ENCODE data around the gene SULF2.

Gene SULF2

DNA sequence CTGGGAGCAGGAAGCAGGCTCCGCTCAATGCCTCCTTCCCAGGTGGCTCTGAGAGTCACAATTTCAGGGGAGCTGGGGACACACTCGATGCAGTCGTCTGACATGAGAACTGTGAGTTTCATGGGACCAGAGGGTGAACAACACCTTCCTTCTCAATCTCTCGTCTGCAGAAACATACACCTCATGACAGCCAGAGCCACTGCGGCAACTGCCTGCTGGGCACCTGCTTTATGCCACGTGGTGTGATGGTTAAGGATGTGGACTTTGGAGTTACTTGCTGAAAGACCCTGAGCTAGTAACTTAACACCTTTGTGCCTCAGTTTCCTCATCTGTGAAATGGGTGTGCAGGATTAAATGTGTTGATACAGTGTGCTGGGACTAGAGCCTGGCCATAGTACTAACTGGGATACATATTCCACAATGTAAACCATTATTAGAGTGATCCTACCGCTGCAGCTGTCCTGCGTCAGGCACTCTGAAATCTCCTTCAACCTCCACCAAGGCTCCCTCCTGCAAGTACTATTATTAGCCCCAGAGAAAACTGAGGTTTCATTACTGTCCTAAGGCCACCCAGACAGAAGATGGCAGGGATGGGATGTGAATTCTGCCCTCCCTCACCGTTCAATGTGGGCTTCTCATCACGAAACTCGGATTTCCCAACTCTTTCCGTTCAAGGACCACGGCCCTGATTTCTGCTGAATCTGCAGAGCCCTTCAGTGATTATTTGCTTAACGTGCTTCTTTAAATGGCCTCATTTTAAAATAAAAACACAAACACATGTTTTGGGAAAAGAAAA lies 24.4 kb downstream of the SULF2 start:
- DNase-seq: no peak

GRCh38 chr20:47758517-47759450 lies 26.5 kb downstream of the SULF2 start:
- DNase-seq: no peak

DNA sequence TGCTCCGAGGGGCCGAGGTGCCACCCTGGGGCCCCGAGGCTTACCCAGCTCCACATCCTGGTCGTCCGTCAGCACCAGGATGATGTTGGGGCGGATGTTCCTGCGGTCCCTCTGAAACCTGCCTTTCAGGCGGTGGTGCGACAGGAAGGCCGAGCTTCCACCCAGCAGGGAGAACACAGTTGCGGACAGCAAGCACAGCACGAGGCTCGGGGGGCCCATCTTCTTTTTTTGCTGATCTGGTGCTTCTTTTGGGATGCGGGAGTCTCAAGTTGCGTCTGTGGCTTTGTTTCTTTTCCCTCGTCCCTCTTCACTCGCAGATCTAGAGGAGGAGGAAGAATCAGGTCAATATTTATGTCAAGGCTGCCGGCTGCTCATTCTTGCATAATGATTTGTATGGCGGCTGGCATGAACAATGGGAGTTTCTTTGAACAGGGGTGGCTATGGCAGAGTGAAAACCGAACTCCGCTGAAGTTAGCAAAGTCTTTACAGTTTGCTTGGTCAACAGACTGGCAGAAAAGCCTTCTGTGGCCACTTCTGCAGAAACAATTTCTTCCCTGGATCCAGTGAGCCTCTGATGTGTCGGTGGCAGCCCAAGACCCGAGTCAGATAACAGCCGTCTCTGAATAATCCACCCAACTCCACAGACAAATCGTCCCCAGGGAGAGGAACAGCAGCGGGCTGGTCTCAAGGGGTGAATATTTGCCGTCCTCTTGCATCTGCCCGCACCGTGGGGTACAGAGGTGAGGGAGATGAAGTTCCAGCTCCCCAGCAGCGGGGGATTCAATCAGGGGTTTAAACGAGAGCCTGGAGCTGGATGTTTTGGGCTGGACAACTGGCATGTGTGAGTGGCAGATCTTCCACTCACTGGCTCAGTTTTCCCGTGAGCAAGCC lies 27.9 kb downstream of the SULF2 start:
- DNase-seq: no peak

DNA sequence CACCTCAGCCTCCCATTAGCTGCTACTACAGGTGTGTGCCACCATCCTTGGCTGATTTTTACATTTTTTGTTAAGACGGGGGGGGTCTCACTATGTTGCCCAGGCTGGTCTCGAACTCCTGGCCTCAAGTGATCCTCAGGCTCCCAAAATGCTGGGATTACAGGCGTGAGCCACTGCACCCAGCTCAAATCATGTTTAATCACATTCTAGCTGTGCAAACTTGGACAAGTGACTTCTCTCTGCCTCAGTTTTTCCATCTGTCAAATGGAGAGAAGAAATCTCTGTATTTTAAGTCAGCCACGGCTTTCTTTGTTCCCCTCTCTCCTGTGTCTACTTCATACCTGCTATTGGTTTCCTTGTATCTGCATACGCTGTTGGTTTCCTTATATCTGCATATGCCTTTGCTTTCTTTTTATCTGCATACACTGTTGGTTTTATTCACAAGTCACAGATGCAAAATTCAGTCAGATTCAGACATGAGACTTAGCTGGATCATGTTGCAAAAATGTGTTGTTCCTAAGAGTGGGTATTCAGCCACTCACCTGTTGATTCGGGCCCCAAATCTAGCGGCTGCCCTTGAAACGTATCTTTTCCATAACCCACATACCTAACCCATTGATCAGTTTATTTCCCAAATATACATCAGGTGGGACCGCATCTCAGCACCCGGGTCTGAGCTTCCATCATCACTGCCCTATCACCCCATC lies 30.2 kb downstream of the SULF2 start:
- DNase-seq: no peak

DNA sequence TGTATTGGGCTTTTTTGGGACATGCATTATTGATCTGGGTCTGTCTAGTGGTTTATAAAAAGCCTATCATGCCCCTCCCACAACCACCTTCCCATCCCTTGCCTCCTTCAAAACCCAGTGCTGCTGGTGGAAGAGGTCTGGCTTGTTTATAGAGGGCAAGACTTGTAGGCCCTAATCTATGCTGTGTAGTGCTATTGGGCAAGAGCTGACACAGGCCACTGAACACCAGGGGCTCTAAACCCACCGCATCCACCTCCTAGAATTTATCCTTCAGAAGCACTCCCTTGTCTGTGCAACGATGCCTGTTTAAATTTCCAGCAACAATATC lies 30.9 kb downstream of the SULF2 start:
- no peak for DNase-seq

DNA sequence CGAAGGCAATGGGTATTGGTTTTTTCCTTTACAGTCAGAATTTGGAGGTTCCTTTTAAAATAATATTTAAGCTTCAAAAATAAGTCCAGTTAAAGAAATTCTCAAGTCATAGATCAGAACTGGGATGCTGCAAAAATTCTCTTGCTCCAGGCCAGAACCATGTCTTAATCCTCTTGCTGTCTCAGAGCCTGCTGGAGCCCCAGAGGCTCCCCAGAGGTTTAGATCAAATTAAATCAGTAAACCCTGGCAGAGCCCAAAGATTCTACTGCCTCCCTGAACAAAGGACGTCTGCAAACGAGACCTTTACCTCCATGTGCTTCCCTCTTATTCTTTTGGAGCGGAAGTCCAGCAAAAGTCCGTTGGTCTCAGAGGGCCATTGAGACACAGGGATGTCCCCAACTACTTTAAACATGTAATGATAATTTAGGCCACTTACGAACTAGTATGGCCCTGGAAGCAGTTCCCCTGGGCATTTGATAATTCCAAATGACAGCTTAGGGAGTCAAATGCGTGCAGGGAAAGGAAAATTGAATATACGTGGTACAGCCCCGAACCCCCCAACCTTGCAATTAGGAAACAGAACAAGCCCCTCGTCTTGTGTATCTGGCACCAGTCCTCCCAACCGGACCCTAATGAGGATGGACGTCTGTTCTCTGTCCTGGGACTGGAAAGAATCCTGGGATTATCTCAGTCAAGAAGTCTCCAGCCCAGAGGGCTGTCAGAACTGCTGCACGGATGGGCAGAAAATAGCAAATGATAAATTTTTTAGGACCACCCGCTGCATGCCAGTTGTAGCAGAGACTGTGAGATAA lies 31.5 kb downstream of the SULF2 start:
- no peak for DNase-seq

DNA sequence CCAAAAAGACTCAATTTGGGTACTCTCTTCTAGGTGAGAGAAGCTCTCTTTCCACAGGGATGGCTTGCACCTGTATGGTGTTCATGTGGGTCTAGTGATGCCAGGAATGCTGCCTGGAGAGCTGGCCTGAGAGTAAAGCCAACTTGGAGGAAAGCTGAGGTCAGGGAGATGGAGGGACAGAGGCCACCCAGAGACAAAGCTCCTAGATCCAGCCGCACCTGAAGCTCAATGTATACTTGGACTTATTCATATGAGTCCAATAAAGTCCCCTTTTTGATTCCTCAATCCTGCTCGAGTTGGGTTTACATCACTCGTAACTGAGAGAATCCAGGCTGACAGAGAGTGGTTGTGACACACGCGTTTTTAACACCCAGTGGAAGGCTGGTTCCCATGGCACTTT lies 33.8 kb downstream of the SULF2 start:
- no peak for DNase-seq

DNA sequence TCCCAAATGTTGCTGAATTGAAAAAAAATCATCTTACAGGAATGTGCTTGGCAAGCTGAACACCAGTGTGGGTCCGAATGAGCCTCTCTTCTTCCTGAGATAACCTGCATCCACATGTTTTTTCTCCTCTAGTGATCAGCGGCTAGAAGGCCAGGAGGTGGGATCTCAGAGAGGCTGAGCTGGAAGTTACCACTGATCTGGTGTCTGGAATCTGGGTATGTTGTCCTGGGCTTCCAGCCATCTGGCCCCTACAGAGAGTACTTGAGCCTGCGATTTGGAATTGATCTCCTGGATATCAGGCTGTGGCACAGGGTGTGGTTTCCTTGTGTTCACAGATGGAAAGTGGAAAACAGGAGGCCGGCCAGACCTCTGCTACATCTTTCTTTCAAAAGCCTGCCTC lies 35.9 kb downstream of the SULF2 start:
- DNase-seq: no peak

DNA sequence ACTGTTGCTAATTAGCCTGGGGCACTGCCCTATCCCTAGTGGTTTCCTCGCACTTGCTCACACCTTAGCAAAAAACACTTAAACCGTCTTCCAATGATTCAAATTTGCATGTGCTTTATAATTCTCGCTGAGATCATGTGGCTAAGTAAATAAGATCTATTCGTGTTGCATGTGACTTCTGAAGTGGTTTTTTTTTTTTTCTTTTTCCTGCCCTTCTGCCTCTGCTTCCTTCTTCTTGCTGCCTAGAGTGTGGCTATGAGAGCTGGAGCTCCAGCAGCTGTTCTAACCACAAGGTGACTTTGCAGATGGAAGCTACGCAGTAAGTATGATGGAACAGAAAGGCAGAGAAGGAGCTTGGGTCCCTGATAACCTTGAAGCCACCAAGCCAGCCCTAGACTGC lies 36.5 kb downstream of the SULF2 start:
- DNase-seq: no peak

DNA sequence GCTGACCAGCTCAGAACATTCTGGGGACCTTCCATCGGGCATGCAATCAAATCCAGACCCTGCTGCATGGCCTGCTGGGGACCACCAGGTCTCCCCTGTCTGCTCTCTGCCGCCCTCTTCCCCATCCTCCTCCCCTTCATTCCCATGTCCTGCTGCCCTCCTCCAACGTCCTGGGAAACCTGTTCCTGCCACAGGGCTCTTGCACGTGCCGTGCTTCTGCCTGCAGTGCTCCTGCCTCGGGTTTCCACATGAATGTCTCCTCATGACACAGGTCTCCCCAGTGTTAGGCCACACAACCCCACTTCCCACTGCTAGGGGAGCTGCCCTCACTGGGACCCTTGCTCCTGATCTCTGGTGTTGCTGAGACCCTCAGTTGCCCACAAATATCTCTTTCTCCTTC lies 37.2 kb downstream of the SULF2 start:
- DNase-seq: no peak

GRCh38 chr20:47747669-47748031 lies 37.6 kb downstream of the SULF2 start:
- no peak for DNase-seq

- DNase-seq: no peak
Measured at GRCh38 chr20:47744803-47745202, 40.5 kb downstream of the SULF2 start.

GRCh38 chr20:47743671-47744070 lies 41.6 kb downstream of the SULF2 start:
- DNase-seq: no peak

DNA sequence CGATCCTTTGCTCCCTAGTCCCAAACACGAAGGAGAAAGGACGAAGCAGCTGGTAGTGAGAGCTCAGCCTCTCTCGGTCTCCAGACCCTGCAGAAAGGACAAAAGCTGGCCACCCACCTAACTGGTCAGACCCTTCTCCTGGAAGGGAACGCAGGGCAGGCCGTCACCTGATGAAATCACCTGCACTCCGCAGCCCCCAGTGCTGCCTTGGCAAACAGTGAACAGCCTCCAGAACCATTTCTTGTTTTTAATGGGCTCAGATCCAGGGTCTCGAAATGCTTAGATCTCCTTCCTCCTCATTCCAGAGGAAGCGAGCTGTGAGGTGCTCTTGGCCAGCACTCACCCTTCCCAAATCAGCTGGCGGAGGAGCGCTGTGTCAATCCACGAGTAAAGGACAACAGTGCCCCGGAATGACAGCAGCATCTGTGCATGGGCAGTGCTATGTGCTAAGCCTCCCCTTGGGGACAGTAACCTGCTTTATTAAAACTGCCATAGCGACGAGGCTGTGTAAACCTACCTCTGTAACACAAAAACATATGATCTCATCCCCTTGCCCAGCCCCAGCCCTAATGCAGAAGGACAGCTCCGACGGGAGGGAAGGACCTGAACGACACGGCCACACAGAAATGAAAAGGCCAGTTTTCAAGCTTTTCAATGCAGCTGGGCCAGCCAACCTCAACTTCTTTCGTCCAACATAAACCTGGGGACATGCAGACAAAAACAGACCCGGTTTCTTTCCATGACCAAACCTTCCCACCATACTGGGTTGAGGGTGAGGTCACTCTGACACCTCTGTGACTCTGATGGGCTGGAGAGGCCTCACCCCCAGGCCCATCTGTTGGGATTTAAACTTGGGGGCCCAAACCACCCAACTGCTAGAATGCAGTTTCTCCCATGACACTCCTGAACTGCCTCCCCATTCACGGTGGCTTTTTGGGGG lies 43.3 kb downstream of the SULF2 start:
- DNase-seq: no peak

DNA sequence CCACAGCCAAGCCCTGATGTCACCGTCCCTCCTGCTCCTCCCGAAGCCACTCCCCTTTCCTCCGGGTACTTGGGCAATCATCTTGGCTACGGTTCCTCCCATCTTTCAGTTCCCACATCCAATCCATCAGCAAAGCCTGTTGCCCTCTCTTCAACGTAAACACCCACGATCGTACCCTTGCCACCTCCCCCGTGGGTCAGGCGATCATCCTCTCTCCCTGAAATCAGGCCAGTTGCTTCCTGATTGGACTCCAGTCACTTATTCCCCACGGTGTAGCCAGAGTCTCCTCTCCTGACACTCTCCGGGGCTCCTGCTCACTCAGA lies 44.5 kb downstream of the SULF2 start:
- no peak for DNase-seq

DNA sequence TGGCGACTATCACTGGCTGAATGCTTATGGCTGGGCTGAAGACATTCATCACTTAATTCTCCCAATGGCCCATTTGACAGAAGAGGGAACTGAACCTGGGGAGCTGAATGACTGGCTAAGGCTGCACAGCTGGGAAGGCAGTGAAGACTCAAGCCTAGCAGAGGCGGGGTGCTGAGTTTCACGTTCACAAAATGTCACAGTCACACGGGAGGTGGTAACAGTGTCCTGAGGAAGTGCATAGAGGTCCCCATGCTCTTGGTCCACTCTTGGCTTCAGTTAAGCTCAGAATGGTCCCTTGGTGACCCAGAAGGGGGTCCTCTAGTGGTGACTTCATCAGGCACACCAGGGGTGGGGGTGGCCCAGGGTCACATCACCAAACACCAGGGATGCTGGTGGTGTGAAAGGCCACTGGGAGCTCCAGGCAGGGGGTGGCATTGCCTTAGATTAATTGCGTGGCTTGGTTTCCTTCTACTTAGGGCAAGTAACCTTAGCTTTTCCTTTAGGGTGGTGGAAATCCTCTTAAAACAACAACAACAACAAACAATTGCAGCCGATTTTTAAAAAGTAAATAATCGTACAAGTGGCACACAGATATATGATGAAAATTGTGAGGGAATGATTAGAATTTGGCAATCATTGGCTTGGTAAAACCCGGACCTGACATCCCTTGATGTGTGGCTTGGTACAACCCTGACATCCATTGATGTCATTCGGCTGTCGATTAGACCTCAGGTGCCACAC lies 45.0 kb downstream of the SULF2 start:
- no peak for DNase-seq

- no peak for DNase-seq
Measured at GRCh38 chr20:47737923-47738322, 47.4 kb downstream of the SULF2 start.

DNA sequence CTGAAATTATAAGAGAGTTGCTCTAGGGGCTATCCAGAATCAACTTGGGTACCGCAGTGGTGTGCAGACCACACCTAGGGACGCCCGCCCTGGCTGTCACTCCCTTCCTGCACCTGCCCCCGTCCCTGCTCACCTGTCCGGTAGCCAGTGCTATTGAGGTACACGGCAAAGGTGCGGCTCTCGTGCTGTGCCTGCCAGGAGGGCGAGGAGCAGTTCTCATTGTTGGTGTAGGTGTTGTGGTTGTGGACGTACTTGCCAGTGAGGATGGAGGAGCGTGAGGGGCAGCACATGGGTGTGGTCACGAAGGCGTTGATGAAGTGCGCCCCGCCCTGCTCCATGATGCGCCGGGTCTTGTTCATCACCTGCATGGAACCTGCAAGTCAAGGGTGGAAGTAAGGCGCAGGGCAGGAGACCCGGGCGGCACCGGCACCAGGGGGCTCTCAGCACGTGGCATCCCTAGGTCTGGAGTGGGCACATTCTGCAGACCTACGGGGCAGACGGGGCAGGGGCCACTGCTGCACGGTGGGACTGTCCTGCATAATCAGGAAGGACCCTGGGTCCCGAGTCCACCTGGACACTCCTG lies 48.6 kb downstream of the SULF2 start:
- no peak for DNase-seq
